ENCODE measurements around the gene PDE4DIP.
"Not testable (repeated sequence)": the region's sequence is repeated elsewhere in the genome, so short reads cannot be mapped to it uniquely, and the experiment has no call there.

DNA sequence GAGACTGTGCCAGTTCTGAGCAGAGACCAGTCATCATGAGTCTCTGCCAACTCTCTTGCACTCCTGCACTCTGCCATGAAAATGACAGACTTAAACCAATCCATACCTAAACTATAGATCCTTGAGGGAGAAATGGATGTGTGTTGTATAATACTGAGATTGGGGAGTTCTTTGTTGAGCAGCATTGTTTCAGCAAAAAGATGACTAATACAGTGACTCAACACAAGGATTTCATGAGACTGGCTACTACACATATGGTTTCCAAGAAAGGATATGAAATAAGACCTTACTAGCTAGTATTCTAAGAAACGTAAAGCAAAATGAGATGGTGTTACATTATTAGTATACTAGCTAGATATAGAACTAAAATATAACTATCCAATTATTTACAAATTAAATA is 3.0 kb upstream of the PDE4DIP start:
- not testable (repeated sequence) for TF ChIP-seq EZH2phosphoT487 (IDR thresholded peaks at IDR 0.05)
- TF ChIP-seq, protein P1, sequence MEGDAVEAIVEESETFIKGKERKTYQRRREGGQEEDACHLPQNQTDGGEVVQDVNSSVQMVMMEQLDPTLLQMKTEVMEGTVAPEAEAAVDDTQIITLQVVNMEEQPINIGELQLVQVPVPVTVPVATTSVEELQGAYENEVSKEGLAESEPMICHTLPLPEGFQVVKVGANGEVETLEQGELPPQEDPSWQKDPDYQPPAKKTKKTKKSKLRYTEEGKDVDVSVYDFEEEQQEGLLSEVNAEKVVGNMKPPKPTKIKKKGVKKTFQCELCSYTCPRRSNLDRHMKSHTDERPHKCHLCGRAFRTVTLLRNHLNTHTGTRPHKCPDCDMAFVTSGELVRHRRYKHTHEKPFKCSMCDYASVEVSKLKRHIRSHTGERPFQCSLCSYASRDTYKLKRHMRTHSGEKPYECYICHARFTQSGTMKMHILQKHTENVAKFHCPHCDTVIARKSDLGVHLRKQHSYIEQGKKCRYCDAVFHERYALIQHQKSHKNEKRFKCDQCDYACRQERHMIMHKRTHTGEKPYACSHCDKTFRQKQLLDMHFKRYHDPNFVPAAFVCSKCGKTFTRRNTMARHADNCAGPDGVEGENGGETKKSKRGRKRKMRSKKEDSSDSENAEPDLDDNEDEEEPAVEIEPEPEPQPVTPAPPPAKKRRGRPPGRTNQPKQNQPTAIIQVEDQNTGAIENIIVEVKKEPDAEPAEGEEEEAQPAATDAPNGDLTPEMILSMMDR (IDR thresholded peaks at IDR 0.05) = not testable (repeated sequence)
